K562 (cell line): Measurements from ENCODE around the gene POLR2L. TPM values are rescaled to one million over a fixed set of nuclear protein-coding genes. Genes with fewer than 3 reads are reported as not detected.

Source experiments
- CBFB ChIP-seq: sonication (generic); formaldehyde crosslinking; IDR thresholded peaks from 2 replicates; pipeline ENCODE4 v1.4.0; 2020; ENCODE audit warnings: mild to moderate bottlenecking, missing genetic modification reagents
- CBX8 ChIP-seq: fragments of 200-600 bp; sonication (generic); IDR thresholded peaks from 2 replicates; pipeline ENCODE4 v1.6.1; 2012; ENCODE audit warnings: borderline replicate concordance, mixed run types, low read depth, mild to moderate bottlenecking, moderate library complexity, mixed read lengths, low read length, control low read depth, inconsistent platforms; ENCODE audit not compliant: poor library complexity, severe bottlenecking; ENCODE audit errors: extremely low read depth
- DMBX1 ChIP-seq: fragments of 250-450 bp; sonication (Bioruptor Pico); IDR thresholded peaks from 2 replicates; pipeline ENCODE4 v1.8.0; 2022; ENCODE audit warnings: inconsistent platforms, mild to moderate bottlenecking, moderate library complexity, borderline replicate concordance
- E2F6 ChIP-seq, 2 experiments: IDR thresholded peaks; 2 replicates each; pipeline ENCODE4 v1.6.1; 2011; ENCODE audit warnings: borderline replicate concordance in 1 of 2, control low read depth in 1 of 2, low read depth in 1 of 2, low read length in 1 of 2, mild to moderate bottlenecking in 1 of 2, mixed read lengths in 1 of 2, moderate library complexity in 1 of 2; ENCODE audit not compliant: insufficient read depth in 1 of 2, insufficient read length in 1 of 2, poor library complexity in 1 of 2, severe bottlenecking in 1 of 2; ENCODE audit errors: extremely low read depth in 1 of 2
- FOXJ2 ChIP-seq: fragments of 200-800 bp; sonication (Bioruptor generic); IDR thresholded peaks from 2 replicates; pipeline ENCODE4 v1.6.1; 2016; ENCODE audit warnings: missing genetic modification characterization, missing compliant biosample characterization
- JUND ChIP-seq, 2 experiments: IDR thresholded peaks; 2 replicates in 1 of 2; 3 replicates in 1 of 2; pipeline ENCODE4 v1.6.1; 2011; ENCODE audit warnings: borderline replicate concordance in 2 of 2, low read depth in 2 of 2, low read length in 2 of 2, improper control_type of control experiment in 1 of 2, missing biosample characterization in 1 of 2, missing genetic modification characterization in 1 of 2, missing genetic modification reagents in 1 of 2
- NCOR1 ChIP-seq: fragments of 450-650 bp; IDR thresholded peaks from 2 replicates; pipeline ENCODE4 v1.6.1; 2016; ENCODE audit warnings: mild to moderate bottlenecking, moderate library complexity
- NFIX ChIP-seq: fragments of 250-450 bp; sonication (Bioruptor Pico); IDR thresholded peaks from 2 replicates; pipeline ENCODE4 v1.4.0; 2020; ENCODE audit warnings: low read depth, mild to moderate bottlenecking, moderate library complexity
- RCOR1 ChIP-seq, 2 experiments: IDR thresholded peaks; 2 replicates each; pipeline ENCODE4 v1.6.1; 2012; ENCODE audit warnings: low read depth in 2 of 2, low read length in 2 of 2, borderline replicate concordance in 1 of 2, improper control_type of control experiment in 1 of 2
- THAP7 ChIP-seq: fragments of 250-450 bp; sonication (Bioruptor Pico); IDR thresholded peaks from 2 replicates; pipeline ENCODE4 v1.5.0; 2021
- TSC22D4 ChIP-seq: fragments of 450-650 bp; IDR thresholded peaks from 2 replicates; pipeline ENCODE4 v1.6.1; 2016; ENCODE audit warnings: missing genetic modification characterization, missing biosample characterization, control low read depth
- XRCC3 ChIP-seq: fragments of 450-650 bp; IDR thresholded peaks from 2 replicates; pipeline ENCODE4 v1.6.1; 2017; ENCODE audit warnings: mild to moderate bottlenecking, moderate library complexity
- ZFPM2 ChIP-seq: fragments of 250-450 bp; sonication (Bioruptor Pico); IDR thresholded peaks from 2 replicates; pipeline ENCODE4 v1.5.1; 2022; ENCODE audit warnings: mild to moderate bottlenecking
- ZNF586 ChIP-seq: fragments of 450-650 bp; formaldehyde crosslinking; conservative IDR thresholded peaks from 2 replicates; pipeline ENCODE4 v1.4.0; 2020; ENCODE audit warnings: mild to moderate bottlenecking, moderate library complexity
- polyA plus RNA-seq, 8 experiments: library from polyadenylated mRNA; depleted of rRNA in 4 of 8; stranded (reverse) in 5 of 8; unstranded in 3 of 8; fragments of >200 nt; fragmentation: Nextera tagmentation in 2 of 8; fragmentation: Illumina TruSeq in 1 of 8; extraction: Ambion mirVana in 2 of 8; extraction: Trizol in 1 of 8; gene quantifications; 2 replicates each; pipeline versions ENCODE4 v1.2.1 to v1.2.3, GENCODE V29; 2011 to 2014; ENCODE audit warnings: inconsistent platforms in 1 of 8, missing spikeins in 1 of 8
- total RNA-seq, 7 experiments: library from RNA; depleted of rRNA in 6 of 7; stranded (reverse); fragments of >200 nt in 6 of 7; fragmentation: Illumina TruSeq in 2 of 7; extraction: Trizol in 2 of 7; gene quantifications; 2 replicates each; pipeline versions ENCODE4 v1.2.1 to v1.2.3, GENCODE V29; 2011 to 2021; ENCODE audit warnings: low replicate concordance in 1 of 7
- TF ChIP-seq, protein P1 (sequence below): fragments of 250-450 bp; sonication (Bioruptor Pico); IDR thresholded peaks from 2 replicates; pipeline ENCODE4 v1.9.0; 2021; ENCODE audit warnings: mild to moderate bottlenecking, inconsistent platforms

The POLR2L gene
- total and polyA plus RNA-seq, 9 of the 15 experiments (the other 6 are each of a cell fraction or from before 2014, with no cell fraction given): 38.3 to 688 (median 108) TPM

- TF ChIP-seq, protein P1, sequence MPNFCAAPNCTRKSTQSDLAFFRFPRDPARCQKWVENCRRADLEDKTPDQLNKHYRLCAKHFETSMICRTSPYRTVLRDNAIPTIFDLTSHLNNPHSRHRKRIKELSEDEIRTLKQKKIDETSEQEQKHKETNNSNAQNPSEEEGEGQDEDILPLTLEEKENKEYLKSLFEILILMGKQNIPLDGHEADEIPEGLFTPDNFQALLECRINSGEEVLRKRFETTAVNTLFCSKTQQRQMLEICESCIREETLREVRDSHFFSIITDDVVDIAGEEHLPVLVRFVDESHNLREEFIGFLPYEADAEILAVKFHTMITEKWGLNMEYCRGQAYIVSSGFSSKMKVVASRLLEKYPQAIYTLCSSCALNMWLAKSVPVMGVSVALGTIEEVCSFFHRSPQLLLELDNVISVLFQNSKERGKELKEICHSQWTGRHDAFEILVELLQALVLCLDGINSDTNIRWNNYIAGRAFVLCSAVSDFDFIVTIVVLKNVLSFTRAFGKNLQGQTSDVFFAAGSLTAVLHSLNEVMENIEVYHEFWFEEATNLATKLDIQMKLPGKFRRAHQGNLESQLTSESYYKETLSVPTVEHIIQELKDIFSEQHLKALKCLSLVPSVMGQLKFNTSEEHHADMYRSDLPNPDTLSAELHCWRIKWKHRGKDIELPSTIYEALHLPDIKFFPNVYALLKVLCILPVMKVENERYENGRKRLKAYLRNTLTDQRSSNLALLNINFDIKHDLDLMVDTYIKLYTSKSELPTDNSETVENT (CRISPR knock-in tag): no peak
- TF ChIP-seq ZNF586: no peak
- TF ChIP-seq ZFPM2 (CRISPR knock-in tag): no peak
- no peak for TF ChIP-seq TSC22D4
- no peak for TF ChIP-seq E2F6 (IDR thresholded peaks at IDR 0.05; ENCODE audit: borderline replicate concordance in 1 of 2, extremely low read depth in 1 of 2, insufficient read depth in 1 of 2, insufficient read length in 1 of 2, low read depth in 1 of 2, low read length in 1 of 2, poor library complexity in 1 of 2, severe bottlenecking in 1 of 2)
- no peak for TF ChIP-seq XRCC3
- no peak for TF ChIP-seq THAP7 (CRISPR knock-in tag)
- no peak for TF ChIP-seq RCOR1 (IDR thresholded peaks at IDR 0.05; ENCODE audit: borderline replicate concordance in 1 of 2, low read depth in 2 of 2, low read length in 2 of 2)
- no peak for TF ChIP-seq DMBX1 (CRISPR knock-in tag)
- no peak for TF ChIP-seq CBX8
- TF ChIP-seq FOXJ2 (tag): no peak
- TF ChIP-seq JUND (IDR thresholded peaks at IDR 0.05; ENCODE audit: borderline replicate concordance, low read depth, low read length): no peak
- TF ChIP-seq JUND (tag; IDR thresholded peaks at IDR 0.05; ENCODE audit: borderline replicate concordance, low read depth, low read length): no peak
- TF ChIP-seq NCOR1: no peak
- no peak for TF ChIP-seq NFIX (CRISPR knock-in tag)
- no peak for TF ChIP-seq CBFB (CRISPR knock-in tag)
These were observed 40.3 kb upstream of the POLR2L start (continued) for GRCh38 chr11:882596-882995.
